ENCODE measurements around the gene LRRC4C.

The LRRC4C gene

DNA sequence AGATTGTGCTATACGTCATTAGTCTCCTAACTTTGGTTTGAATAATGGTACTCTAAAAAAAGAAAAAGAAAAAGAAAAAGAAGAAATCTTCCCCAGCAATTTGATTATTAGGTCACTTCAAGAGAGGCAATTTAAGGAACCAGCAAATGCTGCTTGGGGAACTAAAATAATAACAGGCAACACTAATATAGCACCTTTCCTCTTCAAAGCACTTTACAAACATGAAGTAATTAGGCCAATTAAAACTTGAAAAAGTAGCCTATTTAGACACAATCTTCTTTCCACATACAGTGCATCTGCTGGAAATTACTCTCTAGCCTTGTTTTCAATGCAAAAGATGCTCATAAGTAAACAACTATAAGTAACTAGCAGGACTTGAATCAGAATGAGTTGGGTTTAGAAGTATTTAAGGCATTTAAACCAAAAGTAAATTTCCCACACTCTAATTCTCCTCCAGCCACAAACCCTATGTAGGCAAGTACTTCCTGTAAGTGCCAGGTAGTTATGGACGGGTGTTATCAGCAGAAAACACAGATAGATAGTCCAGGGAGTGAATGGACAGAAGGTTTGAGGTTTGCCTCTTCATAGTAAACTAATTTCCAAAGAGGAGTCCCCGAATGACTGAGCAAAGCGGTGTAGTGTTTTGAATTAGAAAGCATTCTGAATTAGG lies 44.5 kb downstream of the LRRC4C start:
- no peak for DNase-seq

- no peak for DNase-seq
Measured at GRCh38 chr11:41413843-41414242, 45.6 kb downstream of the LRRC4C start.

DNA sequence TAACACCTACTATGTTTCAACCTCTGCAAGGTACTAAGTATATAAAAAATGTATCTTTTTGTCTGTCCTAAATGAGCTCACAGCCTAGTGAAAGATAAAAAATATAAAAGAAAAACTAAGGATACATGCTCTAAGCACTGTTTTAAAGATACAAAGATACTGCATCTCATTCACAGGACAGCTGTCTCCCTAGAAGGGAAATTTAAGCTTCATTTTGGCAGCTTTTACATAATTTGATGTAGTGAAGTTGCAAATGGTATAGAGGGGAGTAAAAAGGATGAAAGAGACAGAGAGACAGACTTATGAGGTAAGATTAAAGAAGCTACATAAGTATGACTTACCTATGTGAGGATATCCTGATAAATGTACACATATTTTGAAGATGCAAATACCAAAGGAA lies 53.6 kb downstream of the LRRC4C start:
- no peak for DNase-seq

GRCh38 chr11:41404109-41404508 lies 55.3 kb downstream of the LRRC4C start:
- DNase-seq, result no peak

DNA sequence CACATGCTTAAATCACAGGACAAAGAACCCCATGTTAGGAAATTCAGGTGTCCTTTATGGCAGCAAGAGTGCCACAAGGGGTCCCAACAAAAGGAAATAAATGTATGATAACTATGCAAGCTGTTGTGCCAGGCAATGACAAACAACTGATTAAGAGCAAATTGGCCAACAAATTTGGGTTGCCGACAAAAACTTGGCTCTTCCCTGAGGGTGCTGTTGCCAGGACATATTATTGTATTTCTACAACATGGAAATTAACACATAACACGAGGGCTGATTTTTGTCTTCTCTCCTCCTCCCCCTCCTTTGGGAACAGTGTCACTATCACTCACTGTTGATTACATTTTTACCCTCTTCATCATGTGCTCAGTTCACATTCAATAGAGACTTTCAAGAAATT lies 56.0 kb downstream of the LRRC4C start:
- DNase-seq, result no peak

GRCh38 chr11:41400819-41401382 lies 58.6 kb downstream of the LRRC4C start:
- no peak for DNase-seq

- DNase-seq, result no peak
Measured at GRCh38 chr11:41400124-41400523, 59.3 kb downstream of the LRRC4C start.

DNA sequence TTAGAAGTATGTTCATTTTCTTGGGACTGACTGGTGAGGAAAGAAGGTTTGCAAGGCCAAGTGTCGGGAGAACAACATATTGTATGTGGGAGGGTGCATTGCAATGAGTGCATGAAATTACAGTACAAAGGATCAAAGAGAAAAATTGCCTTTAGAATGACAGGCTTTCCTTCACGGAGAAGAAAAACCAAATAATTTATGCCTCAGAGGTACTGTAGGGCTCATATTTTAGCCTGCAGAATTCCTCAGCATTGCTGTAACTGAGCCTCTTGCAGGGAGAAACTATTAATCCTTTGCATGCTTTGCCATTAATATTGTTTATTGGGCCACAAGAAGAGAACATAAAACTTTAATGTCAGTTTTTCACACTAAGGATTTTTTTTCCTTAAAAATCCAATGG lies 60.1 kb downstream of the LRRC4C start:
- DNase-seq, result no peak

GRCh38 chr11:41398175-41398574 lies 61.3 kb downstream of the LRRC4C start:
- DNase-seq, result no peak

GRCh38 chr11:41394521-41395195 lies 64.8 kb downstream of the LRRC4C start:
- DNase-seq, result no peak

- DNase-seq, result no peak
Measured at GRCh38 chr11:41392596-41392995, 66.9 kb downstream of the LRRC4C start.

GRCh38 chr11:41389623-41390130 lies 69.8 kb downstream of the LRRC4C start:
- DNase-seq, result no peak

GRCh38 chr11:41384329-41384728 lies 75.1 kb downstream of the LRRC4C start:
- no peak for DNase-seq

GRCh38 chr11:41383768-41384167 lies 75.7 kb downstream of the LRRC4C start:
- DNase-seq, result no peak

GRCh38 chr11:41382927-41383326 lies 76.5 kb downstream of the LRRC4C start:
- no peak for DNase-seq

GRCh38 chr11:41379084-41379483 lies 80.4 kb downstream of the LRRC4C start:
- no peak for DNase-seq

DNA sequence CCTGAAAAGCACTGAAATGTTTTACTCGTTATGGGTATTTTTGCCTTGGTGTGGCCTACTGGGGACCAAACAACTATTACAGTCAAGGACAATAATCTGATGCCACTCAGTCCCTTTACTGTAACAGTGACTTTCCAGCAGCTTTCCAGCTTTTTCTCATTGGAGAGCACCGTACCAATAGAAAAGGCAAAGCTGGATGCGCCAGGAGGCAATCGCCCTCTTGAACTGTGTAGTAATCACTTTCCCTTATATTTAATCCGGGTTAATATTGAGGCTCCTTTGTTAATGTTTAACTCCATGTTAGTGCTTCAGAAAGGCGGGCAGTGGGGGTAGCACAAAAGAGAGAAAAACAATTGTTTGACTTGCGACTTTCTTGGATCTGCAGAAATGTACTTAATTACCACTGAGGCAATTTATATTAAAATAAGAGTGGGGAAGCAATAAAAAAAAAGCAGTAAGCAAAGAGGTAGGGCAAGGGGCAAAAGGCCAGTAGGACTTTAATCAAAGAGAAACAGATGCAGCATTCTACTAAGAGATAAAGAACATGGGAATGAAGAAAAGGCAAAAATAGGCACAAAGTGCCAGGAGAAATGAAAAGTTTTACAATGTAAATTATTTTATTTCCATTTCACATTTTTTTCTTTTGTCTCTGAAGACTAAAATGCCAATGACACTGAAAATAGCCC lies 81.6 kb downstream of the LRRC4C start:
- no peak for DNase-seq

DNA sequence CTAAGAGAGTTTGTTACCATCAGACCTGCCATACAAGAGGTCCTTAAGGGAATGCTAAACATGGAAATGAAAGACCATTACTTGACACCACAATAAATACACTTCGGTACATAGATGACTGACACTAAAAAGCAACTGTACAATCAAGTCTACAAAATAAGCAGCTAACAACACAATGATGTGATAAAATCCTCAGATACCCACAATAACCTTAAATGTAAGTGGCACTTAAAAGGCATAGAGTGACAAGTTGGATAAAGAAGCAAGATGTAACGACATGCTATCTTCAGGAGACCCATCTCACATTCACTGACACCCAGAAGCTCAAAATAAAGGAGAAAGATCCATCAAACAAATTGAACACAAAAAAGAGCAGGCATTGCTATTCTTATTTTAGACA lies 107.6 kb downstream of the LRRC4C start:
- no peak for DNase-seq

GRCh38 chr11:41346042-41346441 lies 113.4 kb downstream of the LRRC4C start:
- no peak for DNase-seq

DNA sequence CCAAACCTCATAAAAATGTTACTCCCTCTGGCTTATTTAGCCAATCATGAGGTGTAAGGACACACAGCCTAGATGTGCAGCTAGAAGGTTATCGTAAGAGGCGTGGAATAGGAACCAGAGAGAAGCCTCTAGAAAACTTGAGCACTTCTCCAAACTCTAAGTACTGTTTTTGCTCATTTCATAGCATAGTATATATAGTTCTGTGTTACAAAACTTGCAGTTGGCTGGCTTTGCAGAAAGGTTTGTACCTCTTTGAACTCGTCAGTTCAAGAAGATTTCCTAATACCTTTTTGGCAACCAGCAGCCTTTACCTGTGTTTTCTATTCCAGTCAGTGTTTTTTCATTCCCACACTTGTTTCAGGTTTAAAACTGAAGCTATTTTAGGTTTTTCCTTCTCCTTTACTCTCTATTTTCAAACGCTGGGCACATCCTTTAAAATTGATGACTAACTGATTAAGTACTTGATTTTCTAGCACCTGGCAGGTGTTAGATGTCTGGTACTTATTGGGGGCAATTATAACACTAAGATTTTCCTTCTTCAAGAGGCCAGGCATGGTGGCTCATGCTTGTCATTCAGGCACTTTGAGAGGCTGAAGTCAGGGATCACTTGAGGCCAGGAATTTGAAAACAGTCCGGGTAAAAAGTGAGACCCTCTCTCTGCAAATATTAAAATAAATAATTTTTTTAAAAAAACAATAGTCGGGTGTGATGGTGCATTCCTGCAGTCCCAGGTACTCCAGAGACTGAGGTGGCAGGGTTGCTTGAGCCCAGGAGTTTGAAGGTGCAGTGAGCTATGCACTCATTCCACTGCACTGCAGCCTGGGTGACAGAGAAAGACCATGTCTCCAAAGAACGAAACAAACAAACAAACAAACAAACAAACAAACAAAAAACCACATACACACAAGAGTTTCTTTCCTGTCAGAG lies 125.2 kb downstream of the LRRC4C start:
- DNase-seq, result no peak

- no peak for DNase-seq
Measured at GRCh38 chr11:41333357-41333756, 126.1 kb downstream of the LRRC4C start.

GRCh38 chr11:41328324-41328723 lies 131.1 kb downstream of the LRRC4C start:
- no peak for DNase-seq

DNA sequence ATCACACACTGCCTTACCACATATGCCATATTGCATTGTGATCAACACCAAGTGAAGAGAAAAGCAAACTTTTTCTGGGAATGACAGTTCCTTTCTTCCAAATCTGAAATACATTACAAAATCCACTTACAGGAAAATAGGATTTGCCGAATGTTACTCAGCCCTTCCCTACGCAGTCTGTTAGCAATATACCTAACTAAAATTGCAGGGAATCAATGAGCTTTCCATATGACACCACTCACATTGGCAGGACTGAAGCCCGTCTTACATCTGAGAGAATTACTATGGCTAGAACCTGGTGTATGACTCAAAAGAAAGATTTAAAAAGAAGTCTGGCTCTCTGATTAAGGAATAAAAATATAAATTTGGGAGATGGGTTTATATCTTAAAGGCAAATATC lies 136.0 kb downstream of the LRRC4C start:
- DNase-seq, result no peak

Data from activated CD8-positive, alpha-beta memory T cell treated with anti-CD3 and anti-CD28 coated beads, Interleukin-2, amount 50 U/mL, for 4 hours (primary cell).